ENCODE measurements around the gene CXorf65.

The CXorf65 gene

GRCh38 chrX:71105628-71106027 lies 912 bp downstream of the CXorf65 start:
- no peak for DNase-seq

- DNase-seq: peak; percentile 24
Measured at GRCh38 chrX:71103110-71103983, 3.2 kb downstream of the CXorf65 start.

GRCh38 chrX:71102292-71102691 lies 4.2 kb downstream of the CXorf65 start:
- DNase-seq: no peak

- peak; percentile 13 for DNase-seq
Measured at GRCh38 chrX:71100581-71101505, 5.7 kb downstream of the CXorf65 start.

- DNase-seq: no peak
Measured at GRCh38 chrX:71099736-71100135, 6.8 kb downstream of the CXorf65 start.

GRCh38 chrX:71098951-71099506 lies 7.5 kb downstream of the CXorf65 start:
- no peak for DNase-seq

GRCh38 chrX:71098302-71098701 lies 8.2 kb downstream of the CXorf65 start:
- peak; percentile 78 for DNase-seq

- no peak for DNase-seq
Measured at GRCh38 chrX:71096760-71097032, 9.8 kb downstream of the CXorf65 start.

- no peak for DNase-seq
Measured at GRCh38 chrX:71095981-71096759, 10.4 kb downstream of the CXorf65 start.

GRCh38 chrX:71095555-71095980 lies 11.0 kb downstream of the CXorf65 start, which contains the start of gene FOXO4:
Gene FOXO4, plus strand, starts transcription at chrX:71095851. Its CDS starts 678 bp downstream, at chrX:71096529.
- DNase-seq: peak; percentile 88

- DNase-seq: no peak
Measured at GRCh38 chrX:71095033-71095432, 11.5 kb downstream of the CXorf65 start.

- no peak for DNase-seq
Measured at GRCh38 chrX:71091263-71091662, 15.3 kb downstream of the CXorf65 start.

- no peak for DNase-seq
Measured at GRCh38 chrX:71085900-71086299, 20.6 kb downstream of the CXorf65 start.

- no peak for DNase-seq
Measured at GRCh38 chrX:71082822-71083221, 23.7 kb downstream of the CXorf65 start.

- DNase-seq: no peak
Measured at GRCh38 chrX:71082124-71082647, 24.4 kb downstream of the CXorf65 start.

- DNase-seq: no peak
Measured at GRCh38 chrX:71081330-71082123, 25.0 kb downstream of the CXorf65 start.

GRCh38 chrX:71070531-71070930 lies 36.0 kb downstream of the CXorf65 start:
- DNase-seq: no peak

GRCh38 chrX:71068044-71068918 lies 38.3 kb downstream of the CXorf65 start, which contains the start of gene SNX12:
Gene SNX12, minus strand, starts transcription at chrX:71068334. Its CDS starts 28 bp downstream, at chrX:71068306.
- peak; percentile 87 for DNase-seq

GRCh38 chrX:71067712-71068043 lies 38.9 kb downstream of the CXorf65 start:
- no peak for DNase-seq

- DNase-seq: no peak
Measured at GRCh38 chrX:71067089-71067488, 39.5 kb downstream of the CXorf65 start.
